GM03348 (cell line): ENCODE results near the gene TAL1.

Experiments used
- DNase-seq: peaks from one replicate; pipeline ENCODE4 v3.0.0; 2012; ENCODE audit warnings: low spot score

The TAL1 gene

GRCh38 chr1:47229886-47230691 lies 1.9 kb downstream of the TAL1 start:
- DNase-seq, result no peak

GRCh38 chr1:47229031-47229885 lies 2.8 kb downstream of the TAL1 start:
- DNase-seq, result no peak

- no peak for DNase-seq
Measured at GRCh38 chr1:47228644-47229030, 3.4 kb downstream of the TAL1 start.

- no peak for DNase-seq
Measured at GRCh38 chr1:47227341-47228232, 4.4 kb downstream of the TAL1 start.

GRCh38 chr1:47226839-47227215 lies 5.2 kb downstream of the TAL1 start:
- DNase-seq, result no peak

- DNase-seq, result no peak
Measured at GRCh38 chr1:47226121-47226838, 5.7 kb downstream of the TAL1 start.

GRCh38 chr1:47225430-47226100 lies 6.5 kb downstream of the TAL1 start:
- no peak for DNase-seq

- DNase-seq, result no peak
Measured at GRCh38 chr1:47224676-47225399, 7.2 kb downstream of the TAL1 start.

GRCh38 chr1:47223921-47224675 lies 7.9 kb downstream of the TAL1 start:
- DNase-seq, result no peak

- DNase-seq, result no peak
Measured at GRCh38 chr1:47223174-47223920, 8.7 kb downstream of the TAL1 start.

- no peak for DNase-seq
Measured at GRCh38 chr1:47222476-47222875, 9.5 kb downstream of the TAL1 start.

GRCh38 chr1:47219590-47220220 lies 12.3 kb downstream of the TAL1 start:
- DNase-seq, result no peak

GRCh38 chr1:47219001-47219400 lies 13.0 kb downstream of the TAL1 start:
- no peak for DNase-seq

GRCh38 chr1:47216278-47217059 lies 15.6 kb downstream of the TAL1 start:
- no peak for DNase-seq

- DNase-seq, result no peak
Measured at GRCh38 chr1:47215713-47216112, 16.3 kb downstream of the TAL1 start.

- no peak for DNase-seq
Measured at GRCh38 chr1:47214549-47214948, 17.5 kb downstream of the TAL1 start.

- DNase-seq, result no peak
Measured at GRCh38 chr1:47213230-47213963, 18.6 kb downstream of the TAL1 start.
